B cell (primary cell): Measurements from ENCODE around the gene KRT73.

Experiments used
- CTCF ChIP-seq: fragments of 200-600 bp; IDR thresholded peaks from one replicate; pipeline ENCODE4 v1.8.0; 2022; ENCODE audit warnings: antibody characterized with exemption, mild to moderate bottlenecking
- EZH2 ChIP-seq: IDR thresholded peaks from 2 replicates; pipeline ENCODE4 v1.6.1; 2012; ENCODE audit warnings: borderline replicate concordance, low read depth, mild to moderate bottlenecking, moderate library complexity, low read length; ENCODE audit not compliant: insufficient read depth, poor library complexity, severe bottlenecking

GRCh38 chr12:52618866-52619265, 507 bp upstream of the KRT73 start:
- TF ChIP-seq CTCF (no peak), EZH2 (no peak)
